Panc1 (cell line): ENCODE data around the gene SH3BP5. TPM values are rescaled to one million over a fixed set of nuclear protein-coding genes. Genes with fewer than 3 reads are reported as not detected.

Experiments used
- ATAC-seq: fragments of 200-7000 bp; cut with Tn5 transposase; 2 replicates; pipeline ENCODE4 v1.9.1; 2020; ENCODE audit warnings: mild to moderate bottlenecking, moderate library complexity
- BruUV-seq: library from RNA; stranded (reverse); fragments of 400-500 nt; replicated peaks from 2 replicates; lab custom pipeline; 2021; lab: Mats Ljungman, UMichigan
- CTCF ChIA-PET: fragments of 300-600 bp; sonication (Branson Sonifier 250); formaldehyde crosslinking; loops from one replicate; lab custom pipeline; 2022; ENCODE audit warnings: antibody characterized with exemption; lab: Charles Lee
- POLR2A ChIA-PET: fragments of 300-600 bp; sonication (Branson Sonifier 250); formaldehyde crosslinking; loops from one replicate; lab custom pipeline; 2022; ENCODE audit warnings: antibody characterized with exemption; lab: Charles Lee
- DNase-seq: peaks from one replicate; pipeline ENCODE4 v3.0.0-alpha.2; 2010; ENCODE audit warnings: low read depth, low spot score
- H3K27ac ChIP-seq: 2 replicates; pipeline ENCODE4 v1.5.1; 2011; ENCODE audit warnings: mild to moderate bottlenecking, low read length, inconsistent platforms
- H3K27me3 ChIP-seq: fragments of 200-500 bp; sonication (Bioruptor generic); 2 replicates; pipeline ENCODE4 v1.6.0; 2014; ENCODE audit warnings: low read length, inconsistent platforms; ENCODE audit not compliant: control insufficient read depth, insufficient read depth
- H3K36me3 ChIP-seq: fragments of 200-500 bp; sonication (Bioruptor generic); 2 replicates; pipeline ENCODE4 v1.5.1; 2014; ENCODE audit warnings: inconsistent platforms, mild to moderate bottlenecking, low read length, moderate library complexity; ENCODE audit not compliant: control insufficient read depth, insufficient read depth
- H3K4me1 ChIP-seq: 2 replicates; pipeline ENCODE4 v1.5.1; 2011; ENCODE audit warnings: inconsistent platforms, mild to moderate bottlenecking, low read length, moderate library complexity; ENCODE audit not compliant: control insufficient read depth, insufficient read depth
- H3K4me3 ChIP-seq, 2 experiments: 2 replicates each; pipeline ENCODE4 v1.5.1; 2011 to 2012; ENCODE audit warnings: low read depth in 2 of 2, low read length in 2 of 2, mild to moderate bottlenecking in 2 of 2, inconsistent platforms in 1 of 2, moderate library complexity in 1 of 2
- H3K9me3 ChIP-seq: fragments of 200-500 bp; sonication (Bioruptor generic); 2 replicates; pipeline ENCODE4 v1.5.1; 2014; ENCODE audit warnings: low read depth, mild to moderate bottlenecking, inconsistent platforms, low read length, moderate library complexity; ENCODE audit not compliant: control insufficient read depth, insufficient read depth
- CTCF ChIP-seq: fragments of 450-650 bp; IDR thresholded peaks from 2 replicates; pipeline ENCODE4 v1.5.1; 2017; ENCODE audit warnings: mild to moderate bottlenecking
- POLR2AphosphoS5 ChIP-seq: IDR thresholded peaks from 2 replicates; pipeline ENCODE4 v1.6.1; 2012; ENCODE audit warnings: mild to moderate bottlenecking, low read depth, low read length, moderate library complexity
- REST ChIP-seq, 2 experiments: IDR thresholded peaks; 2 replicates each; pipeline ENCODE4 v1.6.1; 2011 to 2012; ENCODE audit warnings: low read depth in 2 of 2, control low read depth in 1 of 2, low read length in 1 of 2, mild to moderate bottlenecking in 1 of 2, moderate library complexity in 1 of 2; ENCODE audit not compliant: insufficient read depth in 1 of 2
- SIN3A ChIP-seq: IDR thresholded peaks from 2 replicates; pipeline ENCODE4 v1.6.1; 2012; ENCODE audit warnings: low read depth, mild to moderate bottlenecking, low read length, moderate library complexity, borderline replicate concordance; ENCODE audit not compliant: insufficient read depth
- TCF7L2 ChIP-seq: IDR thresholded peaks from 2 replicates; pipeline ENCODE4 v1.6.1; 2011; ENCODE audit warnings: mild to moderate bottlenecking, low read depth, low read length, inconsistent platforms
- in situ Hi-C: cut with HindIII; loops from 2 replicates; pipeline ENCODE4 v1.10.0; 2016; ENCODE audit warnings: low sequenced_read_pairs, low pct_unique_long_range_greater_than_20kb
- intact Hi-C: fragments of 100-400 bp; cut with micrococcal nuclease; formaldehyde crosslinking; loops from one replicate; pipeline ENCODE4 v1.10.0; 2022; ENCODE audit not compliant: unreplicated experiment
- total RNA-seq: library from RNA; stranded (reverse); gene quantifications from one replicate; pipeline ENCODE4 v1.2.1, GENCODE V29; 2021; ENCODE audit not compliant: unreplicated experiment

SH3BP5 gene
- total RNA-seq, 1 experiment from 2014 or later = 12.0 TPM

GRCh38 chr3:15305359-15305844 is 27.0 kb downstream of the SH3BP5 start:
- no peak overlapping the region for H3K4me3 ChIP-seq
- BruUV-seq = no TSS peak
- H3K27me3 ChIP-seq = no peaks in the 10 kb centered on the region
- H3K36me3 ChIP-seq = no peaks in the 10 kb centered on the region
- peaks cover 5% of the 10 kb centered on the region; the same call in 1 of the 2 replicates for H3K4me1 ChIP-seq
- in situ Hi-C loops (no loop called here), intact Hi-C loops (no loop called here)
- no peak overlapping the region for H3K27ac ChIP-seq
- CTCF ChIA-PET = no interaction called here
- no peak for DNase-seq
- TF ChIP-seq REST (IDR thresholded peaks at IDR 0.05; ENCODE audit: insufficient read depth in 1 of 2, low read depth in 2 of 2, low read length in 1 of 2) = no peak
- no peak for TF ChIP-seq POLR2AphosphoS5
- TF ChIP-seq SIN3A = no peak
- TF ChIP-seq CTCF = no peak; the same call in 1 of the 2 replicates
- no peak for TF ChIP-seq TCF7L2
- POLR2A ChIA-PET = no interaction called here
- ATAC-seq = peak; percentile 69
- H3K9me3 ChIP-seq = no peaks in the 10 kb centered on the region

GRCh38 chr3:15303728-15304127 is 28.7 kb downstream of the SH3BP5 start:
- H3K4me1 ChIP-seq = no peaks in the 10 kb centered on the region; the same call in 1 of the 2 replicates
- H3K9me3 ChIP-seq = no peaks in the 10 kb centered on the region
- no TSS peak for BruUV-seq
- no peaks in the 10 kb centered on the region for H3K36me3 ChIP-seq
- no peak overlapping the region for H3K27ac ChIP-seq
- no peak for TF ChIP-seq POLR2AphosphoS5
- H3K27me3 ChIP-seq = no peaks in the 10 kb centered on the region
- POLR2A ChIA-PET = no interaction called here
- intact Hi-C loops = no loop called here
- no peak for ATAC-seq
- in situ Hi-C loops = no loop called here
- CTCF ChIA-PET = no interaction called here
- H3K4me3 ChIP-seq = no peak overlapping the region
- no peak for DNase-seq

- CTCF ChIA-PET = no interaction called here
- DNase-seq (no peak), ATAC-seq (no peak)
- BruUV-seq = no TSS peak
- H3K4me3 ChIP-seq = no peak overlapping the region
- H3K9me3 ChIP-seq = no peaks in the 10 kb centered on the region
- H3K36me3 ChIP-seq = no peaks in the 10 kb centered on the region
- H3K27ac ChIP-seq = no peak overlapping the region
- no peak for TF ChIP-seq POLR2AphosphoS5
- TF ChIP-seq TCF7L2 = no peak
- no peak for TF ChIP-seq SIN3A
- no peaks in the 10 kb centered on the region for H3K27me3 ChIP-seq
- POLR2A ChIA-PET = no interaction called here
- in situ Hi-C loops = no loop called here
- intact Hi-C loops = no loop called here
- no peaks in the 10 kb centered on the region; the same call in 1 of the 2 replicates for H3K4me1 ChIP-seq
Observed at GRCh38 chr3:15303216-15303615, 29.2 kb downstream of the SH3BP5 start.
